GM12801 (cell line): ENCODE results near the gene PRRT4.

Experiments
- CTCF ChIP-seq: IDR thresholded peaks from one replicate; pipeline ENCODE4 v1.5.1; 2011; ENCODE audit warnings: control low read depth; ENCODE audit not compliant: insufficient read length; ENCODE audit errors: extremely low read depth

The PRRT4 gene

GRCh38 chr7:128352153-128352537 is 9.3 kb downstream of the PRRT4 start:
- TF ChIP-seq CTCF = no peak

GRCh38 chr7:128351296-128352152 is 10.0 kb downstream of the PRRT4 start:
- TF ChIP-seq CTCF = no peak

GRCh38 chr7:128350708-128351295 is 10.7 kb downstream of the PRRT4 start:
- no peak for TF ChIP-seq CTCF

GRCh38 chr7:128349466-128349825 is 12.0 kb downstream of the PRRT4 start:
- TF ChIP-seq CTCF = no peak

- no peak for TF ChIP-seq CTCF
Measured at GRCh38 chr7:128347647-128348097, 13.8 kb downstream of the PRRT4 start.

GRCh38 chr7:128344431-128344774 is 17.1 kb downstream of the PRRT4 start:
- TF ChIP-seq CTCF = no peak

- TF ChIP-seq CTCF = no peak
Measured at GRCh38 chr7:128343554-128344430, 17.7 kb downstream of the PRRT4 start, which contains the start of gene RBM28. Gene RBM28 (minus strand): TSS chr7:128343908. CDS start chr7:128343793, 115 bp downstream.
